SK-N-SH treated with all-trans-retinoic acid at 6 μM for 48 hours (cell line): ENCODE results near the gene ZNF768.

Experiments used
- ATAC-seq: fragments of 200-7000 bp; cut with Tn5 transposase; 3 replicates; pipeline ENCODE4 v1.9.1; 2020; ENCODE audit warnings: mild to moderate bottlenecking, moderate library complexity
- ARNTL ChIP-seq: fragments of 450-650 bp; formaldehyde crosslinking; IDR thresholded peaks from 2 replicates; pipeline ENCODE4 v1.5.0; 2020; ENCODE audit warnings: low read depth, mild to moderate bottlenecking, moderate library complexity, borderline replicate concordance
- BACH2 ChIP-seq: fragments of 250-450 bp; sonication (Bioruptor Pico); IDR thresholded peaks from 2 replicates; pipeline ENCODE4 v1.9.0; 2021; ENCODE audit warnings: mild to moderate bottlenecking, borderline replicate concordance
- CREB5 ChIP-seq: fragments of 250-450 bp; sonication (Bioruptor Pico); IDR thresholded peaks from 2 replicates; pipeline ENCODE4 v1.5.1; 2020; ENCODE audit warnings: low read depth, mild to moderate bottlenecking, moderate library complexity
- CSDC2 ChIP-seq: fragments of 250-450 bp; sonication (Bioruptor Pico); IDR thresholded peaks from 2 replicates; pipeline ENCODE4 v1.5.0; 2020; ENCODE audit warnings: mild to moderate bottlenecking, moderate library complexity
- ESRRG ChIP-seq: fragments of 250-450 bp; sonication (Bioruptor Pico); IDR thresholded peaks from 2 replicates; pipeline ENCODE4 v1.6.1; 2021; ENCODE audit warnings: mild to moderate bottlenecking
- GLIS3 ChIP-seq: fragments of 250-450 bp; sonication (Bioruptor Pico); IDR thresholded peaks from 2 replicates; pipeline ENCODE4 v1.5.0; 2020; ENCODE audit warnings: mild to moderate bottlenecking, moderate library complexity
- ISL1 ChIP-seq: fragments of 250-450 bp; sonication (Bioruptor Pico); IDR thresholded peaks from 2 replicates; pipeline ENCODE4 v2.1.2; 2022; ENCODE audit warnings: mild to moderate bottlenecking, moderate library complexity
- OSR1 ChIP-seq: fragments of 250-450 bp; sonication (Bioruptor Pico); IDR thresholded peaks from 2 replicates; pipeline ENCODE4 v1.8.0; 2022; ENCODE audit warnings: moderate library complexity, mild to moderate bottlenecking, inconsistent platforms
- PATZ1 ChIP-seq: fragments of 250-450 bp; sonication (Bioruptor Pico); IDR thresholded peaks from 2 replicates; pipeline ENCODE4 v1.8.0; 2020; ENCODE audit warnings: mild to moderate bottlenecking, moderate library complexity, borderline replicate concordance
- POU6F1 ChIP-seq: fragments of 250-450 bp; sonication (Bioruptor Pico); IDR thresholded peaks from 2 replicates; pipeline ENCODE4 v1.8.0; 2021; ENCODE audit warnings: low read depth, mild to moderate bottlenecking, moderate library complexity, borderline replicate concordance
- RARB ChIP-seq: fragments of 250-450 bp; sonication (Bioruptor Pico); IDR thresholded peaks from 2 replicates; pipeline ENCODE4 v1.8.0; 2021; ENCODE audit warnings: mild to moderate bottlenecking, moderate library complexity
- TCF4 ChIP-seq: fragments of 250-450 bp; sonication (Bioruptor Pico); IDR thresholded peaks from 2 replicates; pipeline ENCODE4 v1.8.0; 2021; ENCODE audit warnings: mild to moderate bottlenecking, moderate library complexity, borderline replicate concordance
- TOX ChIP-seq: fragments of 250-450 bp; sonication (Bioruptor Pico); IDR thresholded peaks from 2 replicates; pipeline ENCODE4 v1.8.0; 2021; ENCODE audit warnings: mild to moderate bottlenecking, moderate library complexity, borderline replicate concordance
- TSHZ2 ChIP-seq: fragments of 250-450 bp; sonication (Bioruptor Pico); IDR thresholded peaks from 2 replicates; pipeline ENCODE4 v1.5.0; 2020; ENCODE audit warnings: mild to moderate bottlenecking, moderate library complexity
- ZC3H10 ChIP-seq: fragments of 250-450 bp; sonication (Bioruptor Pico); IDR thresholded peaks from 2 replicates; pipeline ENCODE4 v1.5.1; 2021; ENCODE audit warnings: mild to moderate bottlenecking, moderate library complexity
- ZFP3 ChIP-seq: fragments of 250-450 bp; sonication (Bioruptor Pico); IDR thresholded peaks from 2 replicates; pipeline ENCODE4 v1.5.0; 2020; ENCODE audit warnings: mild to moderate bottlenecking, moderate library complexity
- ZFP30 ChIP-seq: fragments of 450-650 bp; formaldehyde crosslinking; IDR thresholded peaks from 2 replicates; pipeline ENCODE4 v1.5.0; 2022; ENCODE audit warnings: mild to moderate bottlenecking, moderate library complexity
- ZNF565 ChIP-seq: fragments of 450-650 bp; formaldehyde crosslinking; conservative IDR thresholded peaks from 2 replicates; pipeline ENCODE4 v1.5.0; 2020; ENCODE audit warnings: low read depth, mild to moderate bottlenecking, moderate library complexity
- ZNF70 ChIP-seq: fragments of 450-650 bp; formaldehyde crosslinking; IDR thresholded peaks from 2 replicates; pipeline ENCODE4 v1.5.0; 2020; ENCODE audit warnings: mild to moderate bottlenecking, moderate library complexity
- ZNF8 ChIP-seq: fragments of 450-650 bp; formaldehyde crosslinking; IDR thresholded peaks from 2 replicates; pipeline ENCODE4 v1.5.0; 2020; ENCODE audit warnings: mild to moderate bottlenecking, moderate library complexity

Gene ZNF768

GRCh38 chr16:30552956-30553355 lies 26.6 kb upstream of the ZNF768 start:
- no peak for ATAC-seq
- TF ChIP-seq TSHZ2 (CRISPR knock-in tag) (no peak), TOX (CRISPR knock-in tag) (no peak), GLIS3 (no peak), PATZ1 (CRISPR knock-in tag) (no peak), ZNF70 (CRISPR knock-in tag) (no peak), TCF4 (CRISPR knock-in tag) (no peak), OSR1 (no peak), CSDC2 (CRISPR knock-in tag) (no peak), ARNTL (CRISPR knock-in tag) (no peak), ZC3H10 (CRISPR knock-in tag) (no peak)

- no peak for ATAC-seq
- TF ChIP-seq ARNTL (CRISPR knock-in tag) (no peak), POU6F1 (CRISPR knock-in tag) (no peak), TOX (CRISPR knock-in tag) (no peak), TSHZ2 (CRISPR knock-in tag) (no peak), ZNF70 (CRISPR knock-in tag) (no peak), ESRRG (CRISPR knock-in tag) (no peak), BACH2 (CRISPR knock-in tag) (no peak), OSR1 (no peak), ZFP30 (CRISPR knock-in tag) (no peak), GLIS3 (no peak), RARB (CRISPR knock-in tag) (no peak), CSDC2 (CRISPR knock-in tag) (no peak), ZNF8 (no peak), ZNF565 (CRISPR knock-in tag) (no peak), CREB5 (CRISPR knock-in tag) (no peak), ISL1 (no peak), ZC3H10 (CRISPR knock-in tag) (no peak), ZFP3 (CRISPR knock-in tag) (no peak), PATZ1 (CRISPR knock-in tag) (no peak), TCF4 (CRISPR knock-in tag) (no peak)
Measured at GRCh38 chr16:30551781-30552180, 25.4 kb upstream of the ZNF768 start.
